Activated T-helper 9 cell treated with anti-CD3 and anti-CD28 coated beads, Interleukin-2, amount 50 U/mL, for 16 hours (primary cell): ENCODE results near the gene ZNF557.

Experiments used
- DNase-seq: peaks from one replicate; pipeline ENCODE4 v3.0.0-alpha.2; 2020; ENCODE audit warnings: low read depth

ZNF557 gene

DNA sequence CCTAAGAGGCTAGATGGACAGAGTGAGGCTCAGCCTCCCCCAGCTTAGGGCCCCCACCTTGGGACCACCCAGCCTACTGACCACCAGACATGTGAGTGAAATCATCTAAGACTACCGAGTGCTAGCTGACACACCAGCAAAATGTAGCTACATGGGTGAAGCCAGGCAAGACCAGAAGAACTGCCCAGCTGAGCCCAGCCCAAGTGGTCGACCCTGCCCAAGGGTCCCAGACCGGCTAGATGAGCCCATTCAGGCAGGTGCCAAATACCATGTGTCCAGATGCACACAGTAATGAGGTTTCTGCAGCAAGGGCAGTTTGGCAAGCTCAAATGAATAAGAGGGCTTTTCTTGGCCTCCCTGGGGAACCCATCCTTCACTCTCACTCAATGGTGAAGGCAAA, 56.6 kb downstream of the ZNF557 start:
- DNase-seq = no peak

DNA sequence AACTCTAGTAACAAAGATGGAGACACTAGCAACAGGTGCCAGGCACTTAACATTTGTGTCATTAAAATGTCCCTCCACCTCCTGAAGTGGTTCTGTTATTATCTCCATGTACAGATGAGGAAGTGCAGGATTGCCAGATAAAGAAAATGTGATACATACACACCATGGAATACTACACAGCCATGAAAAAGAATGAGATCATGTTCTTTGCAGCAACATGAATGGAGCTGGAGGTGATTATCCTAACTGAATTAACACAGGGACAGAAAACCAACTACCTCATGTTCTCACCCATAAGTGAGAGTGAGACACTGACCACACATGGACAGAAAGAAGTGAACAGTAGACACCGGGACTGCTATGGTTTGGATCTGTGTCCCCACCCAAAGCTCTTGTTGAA, 60.5 kb downstream of the ZNF557 start:
- no peak for DNase-seq

DNA sequence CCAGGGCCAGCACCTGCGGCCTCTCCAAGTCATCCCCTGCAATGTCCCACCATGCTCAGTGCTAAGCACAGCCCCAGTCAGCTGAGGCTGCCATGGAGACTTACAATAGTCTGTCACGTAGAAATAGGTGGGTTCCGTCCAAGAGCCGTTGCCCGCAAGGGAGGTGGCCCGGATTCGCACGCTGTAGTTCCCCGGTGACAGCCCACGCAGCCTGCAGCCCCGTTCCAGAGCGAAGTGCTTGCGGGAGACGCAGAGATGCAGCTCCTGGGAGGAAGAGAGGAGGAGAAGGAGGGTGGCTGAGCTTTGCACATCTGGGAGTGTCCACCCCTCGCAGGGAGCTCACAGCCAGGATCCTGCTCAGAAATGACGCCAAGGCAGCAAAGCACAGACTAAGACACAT, 62.6 kb downstream of the ZNF557 start:
- DNase-seq = no peak

DNA sequence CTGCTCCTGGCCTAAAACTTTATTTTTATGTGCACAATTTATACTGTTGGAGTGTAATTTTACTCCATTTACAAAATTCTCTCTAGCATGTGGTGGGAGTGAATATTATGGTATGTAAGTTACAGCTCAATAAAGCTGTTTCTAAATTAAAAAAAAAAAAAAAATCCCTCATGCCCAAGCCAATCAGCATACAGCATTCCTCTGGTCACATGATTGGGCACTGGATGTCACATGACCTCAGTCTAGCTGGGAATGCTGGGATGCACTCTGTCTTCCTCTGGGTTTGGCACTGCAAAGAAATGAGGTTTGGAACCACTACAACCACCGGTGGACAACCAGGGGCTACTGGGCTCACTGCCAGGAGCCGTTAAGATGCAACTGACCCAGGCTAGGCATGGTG, 67.6 kb downstream of the ZNF557 start:
- no peak for DNase-seq
